HG03196 (cell line): ENCODE data around the gene DDN.

Experiments
- ATAC-seq: cut with Tn5 transposase; IDR thresholded peaks from one replicate; pipeline ENCODE4 v1.9.1; 2021; ENCODE audit not compliant: unreplicated experiment

The DDN gene

DNA sequence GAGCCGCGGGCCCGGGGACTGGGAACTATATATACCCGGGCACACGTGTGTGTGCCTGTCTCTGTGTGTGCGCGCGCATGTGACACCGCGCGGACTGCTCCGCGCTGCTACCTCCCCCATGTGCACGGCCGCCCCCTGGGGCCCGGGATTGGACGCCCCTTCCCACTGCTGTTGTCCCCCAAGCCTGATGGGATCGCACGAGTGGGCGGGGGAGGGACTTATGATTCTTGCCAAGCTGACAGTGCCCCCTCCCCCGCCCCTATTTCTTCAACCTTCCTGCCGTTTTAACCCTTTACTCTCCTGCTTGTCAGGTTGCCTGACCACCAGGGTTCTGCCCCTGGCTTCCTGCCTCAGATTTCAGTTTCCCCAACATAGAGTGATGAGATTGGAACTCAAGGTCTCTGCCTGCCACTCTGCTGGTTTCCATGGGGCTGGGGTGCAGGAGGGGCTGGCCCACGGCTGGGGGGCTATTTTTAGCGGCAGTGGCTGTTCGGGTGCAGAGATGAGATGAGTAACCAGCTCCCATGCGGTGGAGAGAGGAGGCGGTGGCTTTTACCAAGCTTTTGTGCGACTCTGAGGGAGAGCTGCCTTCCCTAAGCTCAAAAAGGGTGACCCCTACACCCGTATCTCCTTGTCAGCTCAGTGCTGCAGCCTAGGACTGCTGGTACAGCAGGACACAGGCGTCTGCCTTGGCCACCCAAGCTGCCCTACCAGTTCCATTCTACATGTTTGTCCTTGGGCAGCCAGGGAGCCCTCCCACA lies at the start of gene DDN:
Gene DDN (minus strand): TSS at position 5 of the 761 bp plus-strand sequence. CDS start 88 bp downstream, outside the sequence.
- no peak for ATAC-seq

DNA sequence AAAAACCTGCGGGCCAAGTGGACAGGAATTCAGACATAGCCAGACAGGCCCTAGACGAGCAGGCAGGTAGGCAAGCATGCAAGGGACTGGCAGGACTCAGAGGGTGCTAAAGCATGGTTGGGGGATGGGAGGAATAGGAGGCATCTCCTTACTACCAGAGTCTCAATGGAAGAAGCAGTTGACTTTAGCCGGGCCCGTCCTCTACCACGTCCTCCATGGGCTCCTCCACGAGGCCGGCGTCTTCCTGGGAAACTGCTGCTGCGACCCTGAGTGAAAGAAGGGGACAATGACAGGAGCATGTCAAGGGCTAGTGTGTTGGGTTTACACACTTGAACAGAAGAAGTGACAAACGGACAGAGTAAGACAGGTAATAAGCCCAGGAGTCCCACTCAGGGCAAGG lies 49.8 kb upstream of the DDN start:
- ATAC-seq = no peak

DNA sequence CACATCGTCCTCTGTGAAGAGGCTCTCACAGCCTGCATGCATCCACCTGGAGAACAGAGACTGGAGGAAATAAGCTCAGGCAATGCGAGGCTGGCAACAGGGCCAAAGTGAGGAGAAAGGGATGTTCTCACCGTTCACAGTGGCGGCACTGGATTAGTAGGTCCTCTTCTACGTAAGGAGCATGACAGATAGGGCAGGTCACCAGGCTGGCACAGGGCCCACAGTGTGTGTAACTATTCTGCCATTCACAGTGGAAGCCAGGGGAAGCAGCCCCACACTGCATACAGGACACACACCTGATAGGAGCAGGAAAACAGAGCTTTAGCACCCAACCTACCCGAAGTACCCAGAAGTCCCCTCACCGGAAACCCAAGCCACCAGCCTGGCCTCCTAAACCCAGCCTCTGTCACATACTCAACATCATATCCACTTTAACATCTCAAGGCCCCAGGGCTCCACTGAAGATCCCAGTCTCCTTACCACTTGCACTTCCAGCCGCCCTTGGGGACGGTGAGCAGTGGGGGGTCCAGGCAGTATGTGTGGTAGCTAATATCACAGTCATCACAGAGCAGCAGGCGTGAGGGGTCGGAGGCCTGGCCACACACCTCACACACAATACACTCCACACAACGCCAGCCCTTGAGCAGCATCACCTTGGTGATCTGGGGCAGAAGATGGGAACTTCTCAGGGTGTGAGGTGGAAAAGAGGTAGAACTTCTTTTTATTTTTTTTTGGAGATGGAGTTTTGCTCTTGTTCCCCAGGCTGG lies 47.1 kb upstream of the DDN start:
- ATAC-seq = no peak

DNA sequence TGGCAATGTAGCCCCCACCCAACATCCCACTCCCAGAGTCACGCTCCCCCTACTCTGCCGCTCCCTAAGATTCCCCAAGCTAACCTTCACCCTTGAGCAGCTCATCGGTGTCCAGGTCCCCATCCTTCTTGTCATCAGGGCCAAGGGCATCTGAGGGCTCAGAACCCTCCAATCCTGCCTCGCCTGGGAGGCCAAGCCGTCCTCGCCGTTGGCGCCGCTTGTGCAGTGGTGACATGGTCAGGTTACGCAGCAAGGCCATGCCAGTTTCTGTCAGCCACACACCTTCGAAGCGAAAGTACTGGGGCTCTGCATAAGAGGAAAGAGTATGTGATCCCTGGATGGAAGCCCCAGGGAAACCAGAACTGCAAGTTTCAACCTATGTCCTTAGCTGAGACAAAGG lies 45.5 kb upstream of the DDN start:
- ATAC-seq = no peak

DNA sequence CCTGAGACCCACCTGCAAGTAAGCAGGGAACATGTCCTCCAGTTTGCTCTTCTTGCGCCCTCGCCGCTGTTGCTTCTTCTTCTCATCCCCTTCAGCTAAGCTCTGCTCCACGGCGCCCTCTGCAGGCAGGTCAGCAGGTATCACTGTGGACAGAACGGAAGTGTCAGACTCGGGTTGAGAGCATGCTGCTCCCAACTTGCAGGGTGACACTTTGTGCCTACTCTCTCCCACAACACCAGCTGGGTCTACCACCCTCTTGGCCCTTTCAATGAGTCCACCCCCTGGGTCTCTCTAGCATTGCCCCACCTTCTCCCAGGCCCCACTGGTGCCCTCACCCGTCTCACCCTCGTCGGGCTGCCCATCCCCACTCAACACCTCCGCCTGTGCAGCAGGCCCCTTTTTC lies 44.7 kb upstream of the DDN start:
- no peak for ATAC-seq

DNA sequence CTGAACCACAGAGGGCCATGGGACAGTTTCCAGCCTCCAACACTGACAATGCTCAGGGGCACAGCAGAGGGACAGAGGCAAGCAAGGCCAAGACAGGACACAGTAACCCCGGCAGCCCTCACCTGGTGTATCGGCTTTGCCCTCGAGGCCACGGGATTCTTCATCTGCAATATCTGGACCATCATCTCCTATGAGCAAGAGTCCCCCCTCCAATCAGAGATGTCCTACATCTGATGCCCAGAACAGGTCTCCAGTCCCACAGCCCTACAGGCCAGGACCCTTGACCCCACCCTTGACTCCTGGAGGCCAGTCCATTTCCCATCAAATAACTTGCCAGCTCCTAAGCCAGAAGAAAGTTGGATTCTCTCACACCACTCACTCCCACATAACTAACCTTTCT lies 44.1 kb upstream of the DDN start:
- ATAC-seq = no peak

DNA sequence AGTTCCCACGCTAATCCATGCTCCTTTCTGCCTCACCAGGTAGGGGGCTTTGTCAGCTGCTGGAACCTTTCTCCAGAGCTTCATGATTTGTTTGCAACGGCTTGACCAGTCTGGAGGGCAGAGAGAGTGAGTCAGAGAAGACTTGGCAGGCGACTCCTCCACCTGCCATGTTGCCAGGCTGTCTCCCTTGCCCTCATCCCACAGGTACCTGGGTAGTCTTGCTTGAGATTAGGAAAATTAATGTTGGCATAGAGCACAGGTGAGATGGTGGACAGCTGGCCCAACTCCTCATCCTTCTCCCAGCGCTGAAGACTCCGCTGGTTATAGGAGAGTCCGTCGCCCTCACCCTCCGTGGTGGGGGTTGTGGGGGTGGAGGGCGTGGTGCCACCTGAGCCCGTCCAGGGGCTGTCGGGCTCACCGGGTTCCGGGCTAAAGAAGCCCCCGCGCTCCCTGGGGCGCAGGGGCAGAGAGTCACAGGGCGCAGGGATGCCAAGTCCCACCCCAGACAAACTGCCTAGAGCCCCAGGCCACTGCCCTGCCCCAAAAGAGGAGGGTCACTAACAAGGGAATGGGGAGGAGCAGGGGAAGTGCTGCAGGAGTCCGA lies 42.8 kb upstream of the DDN start:
- no peak for ATAC-seq

GRCh38 chr12:49041036-49041880 lies 42.1 kb upstream of the DDN start:
- no peak for ATAC-seq

GRCh38 chr12:49040364-49040855 lies 41.2 kb upstream of the DDN start:
- ATAC-seq = no peak

DNA sequence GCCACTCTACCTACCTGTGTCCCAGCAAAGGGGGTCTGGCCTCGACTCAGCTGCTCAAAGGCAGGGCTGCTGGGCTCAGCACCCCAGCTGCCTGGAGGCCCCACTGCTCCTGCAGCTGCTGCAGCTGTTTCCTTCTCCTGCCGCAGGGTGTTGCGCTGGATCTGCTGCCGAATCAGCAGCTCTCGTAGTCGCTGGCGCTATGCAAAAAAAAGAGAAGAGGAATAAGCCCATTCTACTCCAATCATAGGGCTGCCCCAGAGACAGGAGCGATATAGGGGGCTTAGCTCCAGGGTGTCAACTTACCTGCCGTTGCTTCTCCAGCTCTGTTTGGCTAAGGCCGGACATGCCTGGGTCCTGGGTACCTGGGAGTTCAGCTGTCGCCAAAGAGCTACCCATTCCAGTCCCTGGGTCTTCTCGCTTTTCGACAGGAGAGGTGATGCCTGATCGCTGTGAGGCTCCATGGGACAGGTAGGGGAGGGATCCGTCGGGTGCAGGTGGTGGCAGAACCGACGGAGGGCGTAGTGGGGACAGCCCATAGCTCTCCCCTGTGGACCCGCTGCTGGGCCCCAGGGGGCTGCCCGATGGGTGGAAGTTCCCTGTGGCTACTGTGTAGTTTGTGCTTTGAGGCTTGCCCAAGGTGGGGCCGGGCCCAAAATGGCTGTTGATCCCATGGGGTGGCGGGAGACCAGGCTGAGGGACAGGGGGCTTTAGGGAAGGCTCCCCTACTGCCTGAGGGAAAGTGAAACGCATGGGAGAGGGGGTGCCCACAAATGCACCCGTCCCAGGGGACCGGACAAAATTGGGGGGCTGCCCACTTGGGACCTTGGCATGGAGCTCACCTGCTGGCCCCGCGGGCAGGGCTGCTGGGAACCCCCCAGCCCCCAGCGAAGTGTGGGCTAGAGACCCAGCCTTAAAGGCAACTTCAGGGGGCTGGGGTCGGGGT lies 40.5 kb upstream of the DDN start:
- ATAC-seq = no peak

GRCh38 chr12:49038291-49038955 lies 39.2 kb upstream of the DDN start:
- ATAC-seq = no peak

DNA sequence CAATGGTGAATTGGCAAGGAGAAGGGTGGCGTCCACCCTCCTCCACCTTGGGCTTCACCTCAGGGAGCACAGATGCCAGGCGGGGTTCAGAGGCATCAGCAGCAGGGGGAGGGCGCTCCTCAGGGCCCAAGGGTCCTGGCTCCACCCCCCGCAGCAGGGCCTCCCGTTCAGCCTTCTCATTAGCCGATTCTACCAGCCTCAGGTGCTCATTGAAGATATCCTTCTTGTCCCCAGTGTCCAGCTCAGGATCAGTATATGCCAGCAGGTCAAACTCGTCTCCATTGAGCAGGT lies 38.7 kb upstream of the DDN start:
- ATAC-seq = no peak

DNA sequence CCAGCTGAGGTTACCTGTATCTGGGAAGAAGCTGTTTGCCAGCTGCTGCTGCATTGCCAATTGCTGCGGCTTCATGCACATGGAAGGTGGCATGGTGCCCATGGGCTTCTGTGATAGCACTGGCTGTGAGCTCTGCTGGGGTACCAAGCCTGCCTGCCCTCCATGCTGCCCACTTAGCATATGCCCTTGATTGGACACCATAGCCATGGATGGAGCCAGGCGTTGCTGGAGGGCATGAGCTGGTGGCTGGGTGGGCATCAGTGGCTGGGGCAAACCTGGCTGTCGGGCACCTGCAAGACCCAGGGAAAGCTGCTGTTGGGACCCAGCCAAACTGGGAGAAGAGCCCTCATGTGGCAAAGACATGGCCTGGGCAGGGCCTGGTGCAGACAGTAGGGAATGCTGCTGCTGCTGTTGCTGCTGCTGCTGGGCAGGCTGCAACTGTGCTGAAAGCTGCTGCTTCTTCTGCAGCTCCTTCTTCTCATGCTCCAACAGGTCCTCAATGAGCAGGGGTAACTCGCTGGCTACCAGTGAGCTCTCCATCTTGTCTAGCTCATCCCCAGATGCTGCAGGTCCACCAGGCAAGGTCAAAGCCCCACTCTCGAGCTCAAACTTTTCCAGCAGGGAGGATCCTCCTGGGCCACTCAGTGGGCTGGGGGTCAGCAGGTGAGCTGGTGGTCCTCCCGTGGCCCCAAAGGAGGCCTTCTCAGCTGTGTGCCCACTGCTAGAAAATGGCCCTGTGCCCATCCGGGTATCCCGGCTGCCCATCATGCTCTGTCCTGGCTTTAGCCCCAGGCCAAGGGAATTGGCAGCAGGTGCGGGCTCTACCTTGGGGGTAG lies 38.2 kb upstream of the DDN start:
- no peak for ATAC-seq

- ATAC-seq = no peak
These were observed 36.9 kb upstream of the DDN start for GRCh38 chr12:49036029-49036428.

DNA sequence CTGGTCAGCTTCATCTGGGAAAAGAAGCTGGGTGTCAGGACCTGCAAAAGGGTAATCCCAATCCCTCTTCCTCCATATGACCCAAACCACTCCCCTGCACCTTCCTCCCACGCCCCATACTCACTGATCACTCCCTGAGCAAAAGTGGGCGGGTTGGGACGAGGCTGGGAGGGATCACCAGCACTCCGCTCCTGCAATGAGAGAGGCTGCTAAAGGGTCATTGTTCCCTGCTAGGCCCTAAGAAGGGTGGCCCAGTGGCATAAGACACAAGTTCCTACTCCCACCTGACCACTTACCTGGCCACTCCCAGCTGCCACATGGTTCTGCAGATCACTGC lies 35.1 kb upstream of the DDN start:
- no peak for ATAC-seq

GRCh38 chr12:49033611-49034285 lies 34.6 kb upstream of the DDN start:
- ATAC-seq = no peak

DNA sequence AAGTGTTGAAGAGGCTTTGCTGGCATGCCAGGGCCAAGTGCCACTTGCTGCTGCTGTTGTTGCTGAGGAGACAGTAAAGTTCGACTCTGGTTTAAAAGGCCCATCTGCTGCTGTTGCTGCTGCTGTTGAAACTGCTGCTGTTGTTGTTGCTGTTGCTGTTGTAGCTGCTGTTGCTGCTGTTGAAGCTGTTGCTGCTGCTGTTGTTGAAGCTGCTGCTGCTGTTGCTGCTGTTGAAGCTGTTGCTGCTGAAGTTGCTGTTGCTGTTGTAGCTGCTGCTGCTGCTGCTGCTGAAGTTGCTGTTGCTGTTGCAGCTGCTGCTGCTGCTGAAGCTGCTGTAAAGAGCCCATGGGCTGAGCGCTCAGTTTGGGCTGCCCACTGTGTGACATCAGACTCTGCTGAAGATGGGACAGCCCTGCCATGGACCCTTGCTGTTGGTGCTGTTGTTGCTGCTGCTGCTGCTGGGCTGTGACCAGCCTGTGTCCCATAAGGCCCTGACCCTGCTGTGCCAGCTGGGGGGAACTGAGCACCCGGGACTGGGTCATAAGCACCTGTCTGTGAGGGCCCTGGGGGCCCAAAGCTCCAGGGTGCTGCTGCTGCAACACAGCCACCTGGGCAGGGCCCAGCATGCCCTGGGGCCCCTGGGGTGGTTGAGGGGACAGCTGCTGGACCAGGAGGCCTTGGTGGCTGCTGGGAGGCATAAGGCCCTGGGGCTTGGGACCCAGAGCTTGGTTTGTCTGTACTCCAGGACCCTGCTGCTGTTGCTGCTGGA lies 33.7 kb upstream of the DDN start:
- ATAC-seq = no peak

GRCh38 chr12:49032276-49032675 lies 33.1 kb upstream of the DDN start:
- ATAC-seq = no peak
